Measurements from ENCODE around the gene IL6ST. TPM values are rescaled to one million over a fixed set of nuclear protein-coding genes. Genes with fewer than 3 reads are reported as not detected.
"Not testable (repeated sequence)": the region's sequence is repeated elsewhere in the genome, so short reads cannot be mapped to it uniquely, and the experiment has no call there.

The IL6ST gene
- 111 TPM for total RNA-seq
- polyA plus RNA-seq (ENCODE audit: insufficient read depth in 1 of 8, insufficient read length in 8 of 8, low replicate concordance in 1 of 8) = 10 to 100 TPM; 30.0 to 81.2 (median 60.0) TPM
- long read RNA-seq, donor 1, full-length matches to known transcripts = 7 of 110 reads
- long read RNA-seq, donor 1, partial matches to known transcripts = 0 of 110 reads
- long read RNA-seq, donor 1, other reads (novel, unspliced or antisense) = 103 of 110 reads
- long read RNA-seq, donor 2, partial matches to known transcripts = 0 of 12 reads
- long read RNA-seq, donor 2, other reads (novel, unspliced or antisense) = 12 of 12 reads
- long read RNA-seq, donor 3, full-length matches to known transcripts = 20 of 7,583 reads
- long read RNA-seq, donor 3, partial matches to known transcripts = 7,352 of 7,583 reads
- long read RNA-seq, donor 3, other reads (novel, unspliced or antisense) = 211 of 7,583 reads
- long read RNA-seq, donor 4, full-length matches to known transcripts = 12 of 6,178 reads
- long read RNA-seq, donor 4, partial matches to known transcripts = 6,044 of 6,178 reads
- long read RNA-seq, donor 4, other reads (novel, unspliced or antisense) = 122 of 6,178 reads
- long read RNA-seq, donor 5, full-length matches to known transcripts = 25 of 154 reads
- long read RNA-seq, donor 5, partial matches to known transcripts = 0 of 154 reads
- long read RNA-seq, donor 5, other reads (novel, unspliced or antisense) = 129 of 154 reads
- long read RNA-seq, donor 6, full-length matches to known transcripts = 4 of 191 reads
- long read RNA-seq, donor 6, partial matches to known transcripts = 0 of 191 reads
- long read RNA-seq, donor 6, other reads (novel, unspliced or antisense) = 187 of 191 reads
- long read RNA-seq, donor 7, full-length matches to known transcripts = 13 of 12,122 reads
- long read RNA-seq, donor 7, partial matches to known transcripts = 11,853 of 12,122 reads
- long read RNA-seq, donor 7, other reads (novel, unspliced or antisense) = 256 of 12,122 reads
- long read RNA-seq, donor 8, full-length matches to known transcripts = 8 of 10,679 reads
- long read RNA-seq, donor 8, partial matches to known transcripts = 10,665 of 10,679 reads
- long read RNA-seq, donor 8, other reads (novel, unspliced or antisense) = 6 of 10,679 reads
- long read RNA-seq, donor 9, full-length matches to known transcripts = 3 of 8,349 reads
- long read RNA-seq, donor 9, partial matches to known transcripts = 8,185 of 8,349 reads
- long read RNA-seq, donor 9, other reads (novel, unspliced or antisense) = 161 of 8,349 reads
- long read RNA-seq, donor 10, full-length matches to known transcripts = 9 of 213 reads
- long read RNA-seq, donor 10, partial matches to known transcripts = 0 of 213 reads
- long read RNA-seq, donor 10, other reads (novel, unspliced or antisense) = 204 of 213 reads
- long read RNA-seq, donor 11, full-length matches to known transcripts = 12 of 8,826 reads
- long read RNA-seq, donor 11, partial matches to known transcripts = 8,639 of 8,826 reads
- long read RNA-seq, donor 11, other reads (novel, unspliced or antisense) = 175 of 8,826 reads

DNA sequence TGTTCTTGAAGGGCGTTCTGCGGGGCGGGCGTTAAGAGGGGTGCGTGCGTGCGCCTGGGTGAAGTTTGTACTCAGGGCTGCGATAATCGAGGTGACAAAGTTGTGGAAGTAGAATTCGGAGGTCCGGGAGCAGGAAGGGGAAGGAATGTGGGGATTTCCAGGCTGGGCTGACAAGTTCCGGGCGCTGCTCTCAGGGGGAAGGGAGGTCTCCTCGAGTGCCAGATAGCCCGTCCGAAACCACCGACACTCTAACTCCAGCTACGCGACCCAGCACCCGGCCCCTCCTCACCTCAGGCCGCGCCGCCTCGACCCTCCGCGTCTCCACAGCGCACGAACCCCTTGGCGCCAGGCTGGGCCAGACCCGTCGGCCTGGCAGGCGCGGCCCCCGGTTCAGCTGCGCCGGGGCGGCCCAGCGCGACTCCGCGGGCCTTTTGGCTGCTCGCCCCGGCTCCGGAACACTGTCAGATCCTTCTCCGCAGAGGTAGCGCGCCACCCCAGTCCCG lies at the start of gene IL6ST:
IL6ST (minus strand) TSS at position 469 of the 503 bp plus-strand sequence. CDS start 18,685 bp downstream, outside the sequence.
- Histone ChIP-seq H3K4me1 (ENCODE audit: control insufficient read depth, insufficient read depth, low read length) (peaks cover 6% of the 10 kb centered on the region), H3K36me3 (ENCODE audit: control insufficient read depth, insufficient read depth, low read length) (no peaks in the 10 kb centered on the region), H3K9me3 (replicated peaks; ENCODE audit: control insufficient read depth, low read depth, low read length) (no peaks in the 10 kb centered on the region), H3K27ac (ENCODE audit: low read length) (peak within 1 kb of the TSS; percentile 96), H3K27me3 (ENCODE audit: control insufficient read depth, insufficient read depth, low read length) (no peaks in the 10 kb centered on the region), H3K4me3 (ENCODE audit: low read length) (peak within 1 kb of the TSS; percentile 77)
- under 1% methylated on average over 46 of the region's 48 CpGs for WGBS (ENCODE audit: insufficient coverage)
- DNase-seq = peak; percentile 86

- Histone ChIP-seq H3K27ac (ENCODE audit: low read length) (no peak overlapping the region), H3K27me3 (ENCODE audit: control insufficient read depth, insufficient read depth, low read length) (no peaks in the 10 kb centered on the region), H3K36me3 (ENCODE audit: control insufficient read depth, insufficient read depth, low read length) (no peaks in the 10 kb centered on the region), H3K4me1 (ENCODE audit: control insufficient read depth, insufficient read depth, low read length) (peaks cover 4% of the 10 kb centered on the region), H3K9me3 (replicated peaks; ENCODE audit: control insufficient read depth, low read depth, low read length) (no peaks in the 10 kb centered on the region), H3K4me3 (ENCODE audit: low read length) (no peak overlapping the region)
- 80% methylated on average over 2 of the region's 2 CpGs for WGBS (ENCODE audit: insufficient coverage)
- DNase-seq = no peak
Observed at GRCh38 chr5:56039985-56040384, 45.2 kb upstream of the IL6ST start.

GRCh38 chr5:56038206-56038605 lies 43.4 kb upstream of the IL6ST start:
- DNase-seq; H3K27me3 ChIP-seq (ENCODE audit: control insufficient read depth, insufficient read depth, low read length); H3K4me1 ChIP-seq (ENCODE audit: control insufficient read depth, insufficient read depth, low read length); H3K27ac ChIP-seq (ENCODE audit: low read length); H3K36me3 ChIP-seq (ENCODE audit: control insufficient read depth, insufficient read depth, low read length); H3K4me3 ChIP-seq (ENCODE audit: low read length); H3K9me3 ChIP-seq (replicated peaks; ENCODE audit: control insufficient read depth, low read depth, low read length): not testable (repeated sequence)
- no CpG with 5 or more reads among the region's 6 CpGs for WGBS (ENCODE audit: insufficient coverage)

GRCh38 chr5:56037531-56038010 lies 42.8 kb upstream of the IL6ST start:
- no peak overlapping the region for H3K27ac ChIP-seq (ENCODE audit: low read length)
- no peaks in the 10 kb centered on the region for H3K36me3 ChIP-seq (ENCODE audit: control insufficient read depth, insufficient read depth, low read length)
- peaks cover 4% of the 10 kb centered on the region for H3K4me1 ChIP-seq (ENCODE audit: control insufficient read depth, insufficient read depth, low read length)
- no peaks in the 10 kb centered on the region for H3K27me3 ChIP-seq (ENCODE audit: control insufficient read depth, insufficient read depth, low read length)
- peak; percentile 59 for DNase-seq
- no peak overlapping the region for H3K4me3 ChIP-seq (ENCODE audit: low read length)
- no peaks in the 10 kb centered on the region for H3K9me3 ChIP-seq (replicated peaks; ENCODE audit: control insufficient read depth, low read depth, low read length)
- 44% methylated on average over 2 of the region's 4 CpGs for WGBS (ENCODE audit: insufficient coverage)

DNA sequence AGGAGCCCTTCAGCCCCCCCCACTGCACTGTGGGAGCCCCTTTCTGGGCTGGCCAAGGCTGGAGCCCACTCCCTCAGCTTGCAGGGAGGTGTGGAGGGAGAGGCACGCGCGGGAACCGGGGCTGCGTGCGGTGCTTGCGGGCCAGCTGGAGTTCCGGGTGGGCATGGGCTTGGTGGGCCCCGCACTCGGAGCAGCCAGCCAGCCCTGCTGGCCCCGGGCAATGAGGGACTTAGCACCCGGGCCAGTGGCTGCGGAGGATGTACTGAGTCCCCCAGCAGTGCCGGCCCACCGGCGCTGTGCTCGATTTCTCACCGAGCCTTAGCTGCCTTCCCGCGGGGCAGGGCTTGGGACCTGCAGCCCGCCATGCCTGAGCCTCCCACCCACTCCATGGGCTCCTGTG lies 40.6 kb upstream of the IL6ST start:
- not testable (repeated sequence) for H3K27ac ChIP-seq (ENCODE audit: low read length); H3K36me3 ChIP-seq (ENCODE audit: control insufficient read depth, insufficient read depth, low read length); DNase-seq; H3K9me3 ChIP-seq (replicated peaks; ENCODE audit: control insufficient read depth, low read depth, low read length); H3K27me3 ChIP-seq (ENCODE audit: control insufficient read depth, insufficient read depth, low read length); H3K4me3 ChIP-seq (ENCODE audit: low read length); H3K4me1 ChIP-seq (ENCODE audit: control insufficient read depth, insufficient read depth, low read length)
- WGBS (ENCODE audit: insufficient coverage) = 98% methylated on average over 7 of the region's 21 CpGs

DNA sequence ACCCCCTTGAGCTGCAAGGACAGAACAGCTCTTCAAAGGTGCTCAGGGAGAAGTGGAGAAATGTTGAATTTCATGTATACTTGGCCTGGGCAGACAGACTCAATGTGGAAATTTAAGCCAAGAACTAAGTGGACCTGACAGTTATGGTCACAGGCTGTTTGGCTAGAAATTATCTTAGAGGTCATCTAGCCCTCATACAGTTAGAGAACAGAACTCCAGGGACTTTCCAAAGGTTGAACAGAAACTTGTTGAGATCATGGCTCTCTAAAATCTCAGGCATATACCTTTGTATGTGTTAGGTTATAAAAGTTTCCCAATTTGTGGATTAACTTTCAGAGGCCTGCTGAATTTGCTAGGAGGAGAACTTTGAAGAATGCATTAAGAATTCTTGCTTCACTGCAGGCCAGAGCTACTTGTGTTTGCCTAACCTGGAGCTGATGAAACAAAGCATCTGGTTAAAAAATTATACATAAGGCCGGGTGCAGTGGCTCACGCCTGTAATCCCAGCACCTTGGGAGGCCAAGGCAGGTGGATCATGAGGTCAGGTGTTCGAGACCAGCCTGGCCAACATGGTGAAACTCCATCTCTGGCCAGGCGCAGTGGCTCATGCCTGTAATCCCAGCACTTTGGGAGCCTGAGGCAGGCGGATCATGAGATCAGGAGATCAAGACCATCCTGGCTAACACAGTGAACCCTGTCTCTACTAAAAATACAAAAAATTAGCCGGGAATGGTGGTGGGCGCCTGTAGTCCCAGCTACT lies 35.3 kb upstream of the IL6ST start:
- H3K36me3 ChIP-seq (ENCODE audit: control insufficient read depth, insufficient read depth, low read length); H3K4me3 ChIP-seq (ENCODE audit: low read length); DNase-seq; H3K27me3 ChIP-seq (ENCODE audit: control insufficient read depth, insufficient read depth, low read length); H3K27ac ChIP-seq (ENCODE audit: low read length); H3K9me3 ChIP-seq (replicated peaks; ENCODE audit: control insufficient read depth, low read depth, low read length); H3K4me1 ChIP-seq (ENCODE audit: control insufficient read depth, insufficient read depth, low read length): not testable (repeated sequence)
- 69% methylated on average over 3 of the region's 7 CpGs for WGBS (ENCODE audit: insufficient coverage)

DNA sequence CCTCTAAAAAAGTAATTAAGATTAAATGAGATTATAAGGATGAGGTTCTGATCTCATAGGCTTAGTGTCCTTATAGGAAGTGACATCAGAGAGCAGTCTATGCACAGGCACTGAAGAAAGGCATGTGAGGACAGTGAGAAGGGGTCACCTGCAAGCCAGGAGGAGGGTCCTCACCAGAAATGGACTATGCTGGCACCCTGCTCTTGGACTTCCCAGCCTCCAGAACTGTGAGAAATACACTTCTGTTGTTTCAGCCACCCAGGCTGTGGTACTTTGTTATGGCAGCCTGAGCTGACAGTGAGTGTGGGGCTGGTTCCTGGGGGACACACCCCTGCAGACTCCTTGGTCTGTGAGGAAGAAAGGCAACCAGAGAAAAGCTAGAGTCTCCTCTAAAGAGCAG lies 34.7 kb upstream of the IL6ST start:
- H3K4me1 ChIP-seq (ENCODE audit: control insufficient read depth, insufficient read depth, low read length) = no peaks in the 10 kb centered on the region
- H3K4me3 ChIP-seq (ENCODE audit: low read length) = no peak overlapping the region
- no peak overlapping the region for H3K27ac ChIP-seq (ENCODE audit: low read length)
- DNase-seq = no peak
- no peaks in the 10 kb centered on the region for H3K36me3 ChIP-seq (ENCODE audit: control insufficient read depth, insufficient read depth, low read length)
- no peaks in the 10 kb centered on the region for H3K27me3 ChIP-seq (ENCODE audit: control insufficient read depth, insufficient read depth, low read length)
- no peaks in the 10 kb centered on the region for H3K9me3 ChIP-seq (replicated peaks; ENCODE audit: control insufficient read depth, low read depth, low read length)

DNA sequence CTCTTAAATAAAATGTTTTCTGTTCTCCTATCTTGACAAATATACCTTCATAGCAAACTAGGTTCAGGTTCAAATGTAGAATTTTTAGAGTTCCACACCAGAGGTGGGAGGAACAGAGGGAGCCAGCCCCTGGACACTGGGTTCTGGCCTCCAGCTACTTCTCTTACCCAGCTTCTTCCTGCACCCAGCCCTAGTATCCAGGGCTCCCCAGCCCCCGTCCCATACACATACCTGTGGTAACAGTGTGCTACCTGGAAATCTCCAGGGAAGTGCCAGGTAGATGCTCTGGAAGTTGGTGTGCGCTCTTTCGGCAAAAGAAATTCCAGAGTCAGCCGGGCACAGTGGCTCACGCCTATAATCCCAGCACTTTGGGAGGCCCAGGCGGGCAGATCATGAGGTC lies 33.9 kb upstream of the IL6ST start:
- DNase-seq = no peak
- H3K4me1 ChIP-seq (ENCODE audit: control insufficient read depth, insufficient read depth, low read length) = no peaks in the 10 kb centered on the region
- no peak overlapping the region for H3K27ac ChIP-seq (ENCODE audit: low read length)
- H3K4me3 ChIP-seq (ENCODE audit: low read length) = no peak overlapping the region
- WGBS (ENCODE audit: insufficient coverage) = 96% methylated on average over 5 of the region's 6 CpGs
- H3K9me3 ChIP-seq (replicated peaks; ENCODE audit: control insufficient read depth, low read depth, low read length) = no peaks in the 10 kb centered on the region
- H3K36me3 ChIP-seq (ENCODE audit: control insufficient read depth, insufficient read depth, low read length) = no peaks in the 10 kb centered on the region
- H3K27me3 ChIP-seq (ENCODE audit: control insufficient read depth, insufficient read depth, low read length) = no peaks in the 10 kb centered on the region

GRCh38 chr5:56026863-56027300 lies 32.1 kb upstream of the IL6ST start:
- DNase-seq = peak; percentile 14
- H3K27ac ChIP-seq (ENCODE audit: low read length) = no peak overlapping the region
- no peaks in the 10 kb centered on the region for H3K36me3 ChIP-seq (ENCODE audit: control insufficient read depth, insufficient read depth, low read length)
- H3K27me3 ChIP-seq (ENCODE audit: control insufficient read depth, insufficient read depth, low read length) = no peaks in the 10 kb centered on the region
- H3K4me1 ChIP-seq (ENCODE audit: control insufficient read depth, insufficient read depth, low read length) = no peaks in the 10 kb centered on the region
- WGBS (ENCODE audit: insufficient coverage) = 75% methylated on average over 2 of the region's 3 CpGs
- no peaks in the 10 kb centered on the region for H3K9me3 ChIP-seq (replicated peaks; ENCODE audit: control insufficient read depth, low read depth, low read length)
- no peak overlapping the region for H3K4me3 ChIP-seq (ENCODE audit: low read length)
